Measurements from ENCODE around the gene PEPD.

Gene PEPD

DNA sequence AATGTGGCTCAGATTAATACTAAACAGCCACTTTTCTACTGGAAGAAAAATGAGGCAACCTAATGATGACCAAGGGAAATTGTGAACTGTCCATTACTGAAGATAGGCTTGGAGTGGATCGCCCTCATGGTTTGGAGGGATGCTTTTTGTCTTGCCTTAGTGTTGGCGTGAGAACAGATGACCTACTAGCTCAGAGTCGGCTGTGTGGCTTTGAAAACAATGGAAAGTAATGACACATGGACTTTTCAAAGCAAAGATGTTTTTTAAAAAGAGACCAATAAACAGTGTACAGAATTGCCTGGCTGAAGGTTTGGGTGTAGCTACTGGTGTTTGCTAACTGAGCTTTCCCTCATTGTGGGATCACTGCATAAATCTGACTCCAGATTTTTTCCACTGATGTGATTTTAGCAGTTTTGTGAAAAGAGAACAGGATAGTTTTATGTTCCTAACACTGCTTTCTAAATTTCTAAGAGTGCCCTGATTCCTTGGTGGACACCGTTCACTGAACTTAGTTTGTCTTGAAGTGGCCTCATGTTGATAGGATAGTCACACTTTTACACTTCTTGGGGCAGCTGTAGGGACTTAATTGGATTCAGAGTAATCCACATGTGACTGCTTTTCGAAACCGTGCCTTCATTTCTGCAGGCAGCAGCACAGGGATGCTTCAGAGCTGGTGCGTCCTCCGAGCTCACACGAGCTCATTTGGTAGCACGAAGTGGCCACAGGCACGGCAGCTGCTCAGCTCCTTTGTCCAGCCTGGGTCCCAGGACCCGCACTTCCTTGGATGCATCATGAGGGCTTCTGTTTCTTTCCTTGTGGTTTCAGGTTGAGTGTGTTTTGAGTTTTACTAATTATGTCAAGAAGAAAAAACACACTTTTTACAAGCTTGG, 143.8 kb downstream of the PEPD start:
- DNase-seq: peak; percentile 4

DNA sequence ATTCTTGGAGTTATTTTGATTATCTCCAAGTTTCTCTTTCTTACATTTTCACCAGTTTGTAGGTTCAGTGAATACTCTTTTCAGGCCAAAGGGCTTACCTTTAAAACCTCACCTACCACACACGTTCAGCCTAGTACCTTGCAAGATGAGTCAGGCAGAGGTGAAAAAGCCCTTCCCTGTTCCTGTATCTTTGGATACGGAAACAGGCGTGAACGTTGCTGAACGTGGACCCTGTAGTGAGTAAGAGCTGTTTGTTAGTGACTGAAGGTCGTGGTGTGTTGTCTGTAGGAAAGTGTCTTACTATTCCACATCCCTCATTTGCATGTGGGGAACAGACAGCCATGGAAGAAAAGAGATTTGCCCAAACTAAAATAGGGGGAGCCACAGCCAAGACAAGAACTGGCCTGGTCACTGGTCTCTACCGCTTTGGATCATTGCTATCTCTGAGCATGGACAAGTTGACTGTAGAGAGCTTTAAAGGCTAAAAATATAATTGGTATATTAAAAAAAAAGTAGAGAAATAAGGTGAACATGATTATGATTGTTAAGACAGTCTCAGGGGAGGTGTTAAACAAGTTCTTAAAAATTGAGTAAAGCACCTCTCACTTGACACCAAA, 144.5 kb downstream of the PEPD start:
- no peak for DNase-seq

DNA sequence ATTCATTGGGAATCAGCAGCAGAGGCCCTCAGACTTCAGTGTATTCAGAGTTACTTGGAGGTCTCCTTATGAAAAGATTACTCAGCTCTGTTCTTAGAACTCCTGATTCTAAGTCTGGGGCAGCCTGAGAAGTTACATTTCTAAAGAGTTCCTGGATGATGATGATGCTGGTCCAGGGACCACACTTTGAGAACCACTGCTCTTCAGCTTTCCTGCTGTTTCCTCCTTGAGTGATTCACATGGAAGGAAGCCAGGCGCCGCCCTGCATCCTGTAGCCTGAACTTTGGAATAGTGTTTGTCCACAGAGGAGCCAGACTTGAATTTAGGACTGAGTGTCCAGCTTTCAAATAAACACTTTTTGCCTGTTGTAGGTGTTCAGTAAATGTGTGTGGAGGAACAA, 145.2 kb downstream of the PEPD start:
- DNase-seq: peak; percentile 3

- DNase-seq: no peak
Observed at GRCh38 chr19:33375837-33376159, 145.8 kb downstream of the PEPD start.

- no peak for DNase-seq
Observed at GRCh38 chr19:33375156-33375836, 146.3 kb downstream of the PEPD start.

- peak; percentile 44 for DNase-seq
Observed at GRCh38 chr19:33374236-33374714, 147.3 kb downstream of the PEPD start.

GRCh38 chr19:33373453-33374235, 147.9 kb downstream of the PEPD start, which contains the start of gene CEBPG:
TSS of gene CEBPG (plus strand) at chr19:33373709. CDS start at chr19:33379240, 5,531 bp downstream.
- peak; percentile 82 for DNase-seq

DNA sequence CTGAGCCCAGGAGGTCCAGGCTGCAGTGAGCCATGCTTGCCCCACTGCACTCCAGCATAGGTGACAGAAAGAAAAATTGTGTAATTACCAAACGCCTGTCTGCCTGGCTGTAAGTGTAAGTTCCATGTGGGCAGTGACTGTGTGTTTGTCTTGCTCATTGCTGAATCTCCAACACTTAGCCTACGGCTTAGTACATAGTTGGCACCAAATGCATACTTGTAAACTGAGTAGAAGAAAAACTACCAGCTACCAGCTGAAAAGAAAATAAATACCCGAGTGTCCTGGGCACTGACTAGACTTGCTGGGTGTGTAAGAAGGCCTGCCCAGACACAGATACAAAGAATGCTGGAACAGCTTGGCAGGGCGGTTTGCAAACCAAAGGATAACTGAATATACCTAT, 150.8 kb downstream of the PEPD start:
- no peak for DNase-seq

- no peak for DNase-seq
Observed at GRCh38 chr19:33368074-33368864, 153.3 kb downstream of the PEPD start.

- no peak for DNase-seq
Observed at GRCh38 chr19:33366897-33367296, 154.7 kb downstream of the PEPD start.

DNA sequence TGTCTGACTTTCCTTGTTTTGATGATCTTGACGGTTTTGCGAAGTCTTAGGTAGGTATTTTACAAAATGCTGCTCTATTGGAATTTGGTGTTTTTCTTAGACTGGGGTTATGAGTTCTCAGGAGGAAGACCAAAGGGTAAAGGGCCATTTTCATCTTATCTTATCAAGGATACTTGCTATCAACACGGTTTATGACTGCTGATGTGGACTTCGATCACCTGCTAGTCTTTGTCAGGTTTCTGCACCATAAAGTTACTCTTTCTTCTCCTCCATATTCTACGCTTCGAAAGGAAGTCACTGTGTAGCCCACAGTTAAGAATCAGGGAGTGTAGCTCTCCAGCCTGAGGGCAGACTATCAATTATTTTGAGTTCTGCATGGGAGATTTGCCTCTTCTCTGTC, 155.5 kb downstream of the PEPD start:
- DNase-seq: no peak

GRCh38 chr19:33365691-33366090, 155.9 kb downstream of the PEPD start:
- no peak for DNase-seq

DNA sequence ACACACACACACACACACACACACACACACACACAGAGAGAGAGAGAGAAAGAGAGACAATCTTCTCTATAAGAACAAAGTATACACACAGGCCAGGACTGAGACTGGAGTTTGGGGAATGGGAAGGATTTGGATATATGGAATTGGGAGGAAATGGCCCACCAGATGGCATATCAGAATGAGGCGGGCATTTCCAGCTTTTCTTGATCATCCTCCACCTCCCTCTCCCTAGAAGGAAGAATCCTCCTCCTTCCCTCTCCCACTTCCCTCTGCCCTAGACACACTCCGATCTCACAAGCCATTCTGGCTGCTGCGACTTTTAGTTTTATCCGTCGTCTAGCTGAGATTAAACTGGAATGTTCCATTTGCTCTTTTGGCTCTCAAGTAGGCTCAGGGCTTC, 158.1 kb downstream of the PEPD start:
- no peak for DNase-seq

DNA sequence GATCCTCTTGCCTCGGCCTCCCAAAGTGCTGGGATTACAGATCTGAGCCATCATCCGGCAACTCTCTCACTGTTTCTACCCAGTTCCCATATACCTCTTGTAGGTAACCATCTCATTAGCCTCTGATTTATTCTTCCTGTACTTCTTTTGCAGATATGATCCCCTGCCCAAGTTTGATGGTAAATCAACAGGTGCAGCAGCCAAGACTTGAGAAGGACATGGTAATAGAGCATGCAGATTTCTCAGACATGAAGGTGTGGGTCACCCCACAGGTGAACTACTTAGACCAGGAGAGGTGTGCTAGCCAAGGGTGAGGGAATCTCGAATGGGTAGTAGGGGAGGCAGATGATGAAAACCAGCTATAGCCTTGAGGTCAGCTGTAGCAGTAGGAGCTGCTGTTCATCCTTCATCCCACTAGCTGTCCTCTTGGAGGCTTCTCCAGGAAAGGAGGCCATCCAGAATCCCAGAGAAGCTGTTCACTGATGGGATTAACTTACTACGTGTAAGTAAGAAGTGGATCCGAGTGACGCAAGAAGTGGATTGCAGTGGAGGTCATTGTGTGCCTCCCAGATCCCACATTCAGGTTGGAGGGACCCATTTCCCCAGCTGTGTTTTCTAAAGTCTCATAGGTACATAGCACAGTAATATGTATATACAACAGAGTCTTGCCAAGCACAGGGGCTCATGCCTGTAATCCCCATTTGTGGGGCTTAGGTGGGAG, 158.9 kb downstream of the PEPD start:
- DNase-seq: no peak

DNA sequence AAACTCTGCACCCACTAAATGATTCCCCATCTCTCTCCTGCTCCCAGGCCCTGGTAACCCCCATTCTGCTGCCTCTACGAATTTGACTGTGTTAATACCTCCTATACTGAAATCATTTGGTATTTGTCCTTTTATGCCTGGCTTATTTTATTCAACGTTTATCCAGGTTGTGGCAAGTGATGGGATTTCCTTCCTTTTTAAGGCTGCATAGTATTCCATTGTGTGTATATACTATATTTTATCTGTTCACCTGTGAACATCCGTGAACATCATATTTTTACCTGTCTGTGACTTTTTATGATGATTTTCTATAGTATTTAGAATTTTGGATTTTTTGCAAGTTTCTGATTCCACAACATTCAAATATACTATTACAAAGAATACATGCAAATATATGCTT, 162.0 kb downstream of the PEPD start:
- DNase-seq: no peak

GRCh38 chr19:33358408-33358807, 163.2 kb downstream of the PEPD start:
- no peak for DNase-seq

DNA sequence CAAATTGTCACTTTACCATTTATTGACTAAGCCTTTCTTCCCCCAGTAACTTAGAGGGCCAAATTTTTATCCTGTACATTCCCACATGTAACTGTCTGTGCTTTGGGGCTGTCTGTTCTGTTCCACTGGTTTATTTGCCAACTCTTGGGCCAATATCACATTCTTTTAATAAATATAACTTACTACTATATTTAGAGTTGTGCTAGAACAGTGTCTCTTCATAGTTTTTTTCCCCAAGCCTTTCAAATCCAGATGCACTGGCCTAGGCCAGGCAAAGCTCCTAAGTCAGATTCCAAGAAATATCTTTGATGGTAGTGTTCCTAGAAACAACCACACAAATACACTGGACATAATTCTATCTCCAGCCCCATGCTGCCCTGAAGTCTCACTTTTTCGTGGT, 164.0 kb downstream of the PEPD start:
- no peak for DNase-seq

- DNase-seq: no peak
Observed at GRCh38 chr19:33355535-33355934, 166.1 kb downstream of the PEPD start.

GRCh38 chr19:33350538-33351309, 170.9 kb downstream of the PEPD start:
- DNase-seq: no peak

Data from DMS79 treated with DMSO at 0.1 percent for 48 hours (cell line).